GM23338 (cell line): ENCODE results near the gene PLIN4. TPM values are rescaled to one million over a fixed set of nuclear protein-coding genes. Genes with fewer than 3 reads are reported as not detected.

ENCODE experiments used
- ATAC-seq: fragments of 200-7000 bp; cut with Tn5 transposase; 3 replicates; pipeline ENCODE4 v1.9.1; 2020
- DNase-seq: peaks from one replicate; pipeline ENCODE4 v3.0.0-alpha.2; 2015; ENCODE audit warnings: low spot score
- H2AFZ ChIP-seq: fragments of 200-600 bp; sonication (generic); 2 replicates; pipeline ENCODE4 v1.8.0; 2016; ENCODE audit warnings: antibody characterized with exemption, mild to moderate bottlenecking, moderate library complexity
- H3F3A ChIP-seq: fragments of 200-600 bp; sonication (generic); replicated peaks from 2 replicates; pipeline ENCODE4 v1.8.0; 2017; ENCODE audit warnings: antibody characterized with exemption, mixed run types, low read depth
- H3K27ac ChIP-seq: fragments of 200-600 bp; sonication (generic); 2 replicates; pipeline ENCODE4 v1.6.1; 2016; ENCODE audit warnings: low read depth
- H3K27me3 ChIP-seq: fragments of 200-600 bp; sonication (generic); 2 replicates; pipeline ENCODE4 v1.8.0; 2016; ENCODE audit warnings: mild to moderate bottlenecking, mixed run types, moderate library complexity; ENCODE audit not compliant: insufficient read depth
- H3K36me3 ChIP-seq: fragments of 200-600 bp; sonication (generic); 2 replicates; pipeline ENCODE4 v1.8.0; 2016; ENCODE audit warnings: mild to moderate bottlenecking; ENCODE audit not compliant: insufficient read depth
- H3K4me1 ChIP-seq: fragments of 200-600 bp; sonication (generic); 2 replicates; pipeline ENCODE4 v1.8.0; 2016; ENCODE audit warnings: mild to moderate bottlenecking, moderate library complexity; ENCODE audit not compliant: insufficient read depth
- H3K4me2 ChIP-seq: fragments of 200-600 bp; sonication (generic); 2 replicates; pipeline ENCODE4 v1.7.1; 2017; ENCODE audit warnings: mixed run types
- H3K4me3 ChIP-seq: fragments of 200-600 bp; sonication (generic); 2 replicates; pipeline ENCODE4 v1.6.1; 2016; ENCODE audit warnings: mixed run types
- H3K79me2 ChIP-seq: fragments of 200-600 bp; sonication (generic); replicated peaks from 2 replicates; pipeline ENCODE4 v1.8.0; 2017; ENCODE audit warnings: mild to moderate bottlenecking; ENCODE audit not compliant: insufficient read depth
- H3K9me2 ChIP-seq: fragments of 200-600 bp; sonication (generic); 2 replicates; pipeline ENCODE4 v1.8.0; 2017; ENCODE audit not compliant: insufficient read depth
- H4K20me1 ChIP-seq: fragments of 200-600 bp; sonication (generic); replicated peaks from 2 replicates; pipeline ENCODE4 v1.8.0; 2017; ENCODE audit warnings: mild to moderate bottlenecking; ENCODE audit not compliant: insufficient read depth
- H3K27ac Mint-ChIP-seq: 2 replicates; pipeline ENCODE4 v1.8.0; 2020; ENCODE audit warnings: inconsistent platforms, mild to moderate bottlenecking, moderate library complexity, mixed read lengths
- H3K27me3 Mint-ChIP-seq: 3 replicates; pipeline ENCODE4 v1.8.0; 2022; ENCODE audit warnings: low read depth, mild to moderate bottlenecking, moderate library complexity, mixed read lengths, inconsistent platforms; ENCODE audit not compliant: insufficient read depth, poor library complexity
- H3K36me3 Mint-ChIP-seq: 3 replicates; pipeline ENCODE4 v1.8.0; 2021; ENCODE audit warnings: low read depth, mild to moderate bottlenecking, inconsistent platforms, moderate library complexity, mixed read lengths
- H3K4me1 Mint-ChIP-seq: 3 replicates; pipeline ENCODE4 v1.8.0; 2020; ENCODE audit warnings: mild to moderate bottlenecking, inconsistent platforms, mixed read lengths
- H3K4me3 Mint-ChIP-seq: 3 replicates; pipeline ENCODE4 v1.8.0; 2021; ENCODE audit warnings: moderate library complexity, mild to moderate bottlenecking, inconsistent platforms, mixed read lengths
- H3K9me3 Mint-ChIP-seq: 3 replicates; pipeline ENCODE4 v1.8.0; 2020; ENCODE audit warnings: moderate library complexity, mild to moderate bottlenecking, inconsistent platforms, mixed read lengths
- CTCF ChIP-seq, 2 experiments: fragments of 200-600 bp in 1 of 2; sonication (generic) in 1 of 2; conservative IDR thresholded peaks; 2 replicates each; pipeline versions ENCODE4 v1.5.1 to v1.6.1; 2016 to 2017; ENCODE audit warnings: antibody characterized with exemption in 2 of 2, low read depth in 2 of 2, mild to moderate bottlenecking in 2 of 2, moderate library complexity in 1 of 2
- EZH2 ChIP-seq: fragments of 200-600 bp; sonication (generic); IDR thresholded peaks from one replicate; pipeline ENCODE4 v1.8.0; 2017; ENCODE audit warnings: antibody characterized with exemption, mild to moderate bottlenecking, low read depth; ENCODE audit not compliant: unreplicated experiment
- EZH2phosphoT487 ChIP-seq: fragments of 200-600 bp; sonication (generic); IDR thresholded peaks from one replicate; pipeline ENCODE4 v1.8.1; 2018; ENCODE audit warnings: antibody characterized with exemption; ENCODE audit not compliant: unreplicated experiment
- NANOG ChIP-seq: IDR thresholded peaks from 2 replicates; pipeline ENCODE4 v1.6.1; 2016; ENCODE audit warnings: antibody characterized with exemption, borderline replicate concordance
- POLR2AphosphoS5 ChIP-seq: IDR thresholded peaks from 2 replicates; pipeline ENCODE4 v1.6.1; 2016; ENCODE audit warnings: antibody characterized with exemption, low read depth
- ZNF114 ChIP-seq: fragments of 250-450 bp; sonication (Bioruptor Pico); IDR thresholded peaks from 2 replicates; pipeline ENCODE4 v1.5.0; 2020; ENCODE audit warnings: mild to moderate bottlenecking, moderate library complexity
- ZNF331 ChIP-seq: fragments of 250-450 bp; sonication (Bioruptor Pico); IDR thresholded peaks from 2 replicates; pipeline ENCODE4 v1.5.0; 2020; ENCODE audit warnings: low read depth, mild to moderate bottlenecking, moderate library complexity
- ZNF462 ChIP-seq: fragments of 250-450 bp; sonication (Bioruptor Pico); IDR thresholded peaks from 2 replicates; pipeline ENCODE4 v1.5.0; 2020; ENCODE audit warnings: mild to moderate bottlenecking, moderate library complexity
- polyA plus RNA-seq: library from polyadenylated mRNA; unstranded; fragments of >200 nt; fragmentation: Nextera tagmentation; extraction: Ambion mirVana; gene quantifications from 2 replicates; pipeline ENCODE4 v1.2.1, GENCODE V29; 2016
- total RNA-seq: library from RNA; depleted of rRNA; stranded (reverse); fragments of >200 nt; shearing (Covaris generic); gene quantifications from 2 replicates; pipeline ENCODE4 v1.2.3, GENCODE V29; 2014
- TF ChIP-seq, protein P1 (sequence below): IDR thresholded peaks from one replicate; pipeline ENCODE4 v1.6.1; 2018; ENCODE audit warnings: antibody characterized with exemption; ENCODE audit not compliant: unreplicated experiment
- TF ChIP-seq, protein P2 (sequence below): IDR thresholded peaks from 2 replicates; pipeline ENCODE4 v1.6.1; 2016; ENCODE audit warnings: antibody characterized with exemption

The PLIN4 gene
- total and polyA plus RNA-seq, 2 experiments from 2014 or later: 0.19 to 0.59 TPM

DNA sequence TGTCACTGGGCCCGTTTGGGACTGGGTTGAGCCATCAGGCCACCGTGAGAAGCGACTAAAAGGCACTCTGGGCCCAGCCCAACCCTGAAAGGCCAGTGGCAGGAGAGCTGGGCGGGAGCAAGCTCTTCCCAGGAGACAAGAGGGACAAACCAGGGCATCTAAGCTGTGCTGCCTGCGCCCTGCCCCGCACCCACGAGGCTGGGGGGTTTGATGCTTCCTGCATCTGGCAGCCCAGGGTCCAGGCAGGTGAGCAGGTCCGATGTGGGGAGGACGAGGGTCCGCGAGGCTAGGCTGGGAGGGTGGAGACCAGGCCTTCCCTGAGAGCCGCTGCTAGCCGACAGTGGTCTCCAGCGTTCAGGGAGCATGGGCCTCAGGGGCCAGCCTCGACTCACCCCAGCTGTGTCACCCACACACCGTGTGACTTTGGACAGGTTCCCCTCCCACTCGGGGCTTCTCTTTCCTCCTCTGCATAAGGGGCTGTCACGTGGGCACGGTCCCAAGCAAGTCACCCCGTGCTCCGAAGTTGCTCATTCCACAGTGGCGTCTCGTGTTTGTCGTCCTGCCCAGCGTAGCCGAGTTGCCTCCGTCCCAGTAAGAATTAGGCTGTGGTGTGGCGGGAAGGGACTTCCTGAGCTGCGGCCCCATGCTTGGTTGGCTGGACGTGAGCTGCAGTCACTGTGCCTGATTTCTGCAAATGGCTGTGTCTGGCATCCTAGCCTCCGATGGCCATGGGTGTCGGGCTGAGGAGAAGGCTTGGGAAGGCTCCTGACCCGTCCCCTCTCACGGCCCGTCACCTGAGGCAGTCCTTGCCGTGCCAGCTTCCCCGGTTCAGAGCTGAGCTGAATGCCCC is 15.8 kb downstream of the PLIN4 start:
- Histone ChIP-seq H3K27me3 (no peaks in the 10 kb centered on the region), H3F3A (no peaks in the 10 kb centered on the region), H3K27ac (no peak overlapping the region), H3K4me1 (no peaks in the 10 kb centered on the region), H3K4me3 (no peak overlapping the region), H2AFZ (no peak overlapping the region), H3K9me2 (no peaks in the 10 kb centered on the region), H4K20me1 (no peaks in the 10 kb centered on the region; the same call in none of the 2 replicates), H3K79me2 (no peaks in the 10 kb centered on the region), H3K4me2 (no peak overlapping the region), H3K36me3 (peaks cover 5% of the 10 kb centered on the region; the same call in 1 of the 2 replicates)
- Mint-ChIP-seq H3K4me1 (no peaks in the 10 kb centered on the region), H3K27ac (no peak overlapping the region), H3K4me3 (no peak overlapping the region), H3K27me3 (peaks cover 14% of the 10 kb centered on the region), H3K9me3 (no peaks in the 10 kb centered on the region), H3K36me3 (peaks cover 19% of the 10 kb centered on the region)
- DNase-seq (no peak), ATAC-seq (no peak)
- TF ChIP-seq ZNF331 (no peak), EZH2phosphoT487 (no peak), NANOG (no peak), ZNF462 (CRISPR knock-in tag) (no peak), ZNF114 (CRISPR knock-in tag) (no peak), POLR2AphosphoS5 (no peak), CTCF (conservative IDR thresholded peaks at IDR 0.05; ENCODE audit: low read depth in 2 of 2) (no peak), EZH2 (no peak)
- TF ChIP-seq, protein P1, sequence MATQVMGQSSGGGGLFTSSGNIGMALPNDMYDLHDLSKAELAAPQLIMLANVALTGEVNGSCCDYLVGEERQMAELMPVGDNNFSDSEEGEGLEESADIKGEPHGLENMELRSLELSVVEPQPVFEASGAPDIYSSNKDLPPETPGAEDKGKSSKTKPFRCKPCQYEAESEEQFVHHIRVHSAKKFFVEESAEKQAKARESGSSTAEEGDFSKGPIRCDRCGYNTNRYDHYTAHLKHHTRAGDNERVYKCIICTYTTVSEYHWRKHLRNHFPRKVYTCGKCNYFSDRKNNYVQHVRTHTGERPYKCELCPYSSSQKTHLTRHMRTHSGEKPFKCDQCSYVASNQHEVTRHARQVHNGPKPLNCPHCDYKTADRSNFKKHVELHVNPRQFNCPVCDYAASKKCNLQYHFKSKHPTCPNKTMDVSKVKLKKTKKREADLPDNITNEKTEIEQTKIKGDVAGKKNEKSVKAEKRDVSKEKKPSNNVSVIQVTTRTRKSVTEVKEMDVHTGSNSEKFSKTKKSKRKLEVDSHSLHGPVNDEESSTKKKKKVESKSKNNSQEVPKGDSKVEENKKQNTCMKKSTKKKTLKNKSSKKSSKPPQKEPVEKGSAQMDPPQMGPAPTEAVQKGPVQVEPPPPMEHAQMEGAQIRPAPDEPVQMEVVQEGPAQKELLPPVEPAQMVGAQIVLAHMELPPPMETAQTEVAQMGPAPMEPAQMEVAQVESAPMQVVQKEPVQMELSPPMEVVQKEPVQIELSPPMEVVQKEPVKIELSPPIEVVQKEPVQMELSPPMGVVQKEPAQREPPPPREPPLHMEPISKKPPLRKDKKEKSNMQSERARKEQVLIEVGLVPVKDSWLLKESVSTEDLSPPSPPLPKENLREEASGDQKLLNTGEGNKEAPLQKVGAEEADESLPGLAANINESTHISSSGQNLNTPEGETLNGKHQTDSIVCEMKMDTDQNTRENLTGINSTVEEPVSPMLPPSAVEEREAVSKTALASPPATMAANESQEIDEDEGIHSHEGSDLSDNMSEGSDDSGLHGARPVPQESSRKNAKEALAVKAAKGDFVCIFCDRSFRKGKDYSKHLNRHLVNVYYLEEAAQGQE: no peak
- TF ChIP-seq, protein P2, sequence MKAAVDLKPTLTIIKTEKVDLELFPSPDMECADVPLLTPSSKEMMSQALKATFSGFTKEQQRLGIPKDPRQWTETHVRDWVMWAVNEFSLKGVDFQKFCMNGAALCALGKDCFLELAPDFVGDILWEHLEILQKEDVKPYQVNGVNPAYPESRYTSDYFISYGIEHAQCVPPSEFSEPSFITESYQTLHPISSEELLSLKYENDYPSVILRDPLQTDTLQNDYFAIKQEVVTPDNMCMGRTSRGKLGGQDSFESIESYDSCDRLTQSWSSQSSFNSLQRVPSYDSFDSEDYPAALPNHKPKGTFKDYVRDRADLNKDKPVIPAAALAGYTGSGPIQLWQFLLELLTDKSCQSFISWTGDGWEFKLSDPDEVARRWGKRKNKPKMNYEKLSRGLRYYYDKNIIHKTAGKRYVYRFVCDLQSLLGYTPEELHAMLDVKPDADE: no peak
